H9 (cell line): Measurements from ENCODE around the gene PARVB. TPM values are rescaled to one million over a fixed set of nuclear protein-coding genes. Genes with fewer than 3 reads are reported as not detected.

Experiments
- DNase-seq: peaks from one replicate; pipeline ENCODE4 v3.0.0-alpha.2; 2017
- H2AFZ ChIP-seq: one replicate; pipeline ENCODE4 v1.6.1; 2013; ENCODE audit warnings: mild to moderate bottlenecking, low read length, control low read depth, moderate library complexity
- H2AK5ac ChIP-seq: 2 replicates; pipeline ENCODE4 v1.6.1; 2013; ENCODE audit warnings: low read length, control low read depth, mixed read lengths; ENCODE audit not compliant: insufficient read length
- H2BK120ac ChIP-seq: one replicate; pipeline ENCODE4 v1.6.1; 2013; ENCODE audit warnings: low read depth, mild to moderate bottlenecking, low read length, control low read depth, inconsistent platforms; ENCODE audit not compliant: poor library complexity, severe bottlenecking
- H2BK12ac ChIP-seq: 2 replicates; pipeline ENCODE4 v1.6.1; 2013; ENCODE audit warnings: low read length, control low read depth, mixed read lengths, low read depth; ENCODE audit not compliant: insufficient read length
- H2BK15ac ChIP-seq: 2 replicates; pipeline ENCODE4 v1.6.1; 2013; ENCODE audit warnings: low read depth, low read length, control low read depth
- H2BK20ac ChIP-seq: one replicate; pipeline ENCODE4 v1.6.1; 2013; ENCODE audit warnings: low read depth, mild to moderate bottlenecking, low read length, control low read depth, inconsistent platforms; ENCODE audit not compliant: poor library complexity, severe bottlenecking
- H2BK5ac ChIP-seq: 2 replicates; pipeline ENCODE4 v1.6.1; 2013; ENCODE audit warnings: low read length, control low read depth, mixed read lengths; ENCODE audit not compliant: insufficient read length
- H3K14ac ChIP-seq: 2 replicates; pipeline ENCODE4 v1.6.1; 2013; ENCODE audit warnings: low read length, control low read depth; ENCODE audit not compliant: insufficient read depth
- H3K18ac ChIP-seq: 2 replicates; pipeline ENCODE4 v1.6.1; 2013; ENCODE audit warnings: low read depth, mild to moderate bottlenecking, mixed read lengths, low read length, control low read depth; ENCODE audit not compliant: insufficient read length
- H3K23ac ChIP-seq: 2 replicates; pipeline ENCODE4 v1.6.1; 2013; ENCODE audit warnings: low read length, control low read depth, mixed read lengths, low read depth; ENCODE audit not compliant: insufficient read length
- H3K23me2 ChIP-seq: 2 replicates; pipeline ENCODE4 v1.6.1; 2013; ENCODE audit warnings: low read depth, mild to moderate bottlenecking, mixed read lengths, low read length, control low read depth; ENCODE audit not compliant: insufficient read length, poor library complexity, severe bottlenecking
- H3K27ac ChIP-seq: 2 replicates; pipeline ENCODE4 v1.5.1; 2013; ENCODE audit warnings: low read length, control low read depth, mixed read lengths, low read depth; ENCODE audit not compliant: insufficient read length
- H3K27me3 ChIP-seq: 2 replicates; pipeline ENCODE4 v1.6.1; 2013; ENCODE audit warnings: low read length, control low read depth, inconsistent platforms; ENCODE audit not compliant: insufficient read depth
- H3K4ac ChIP-seq: 2 replicates; pipeline ENCODE4 v1.6.1; 2013; ENCODE audit warnings: low read depth, mild to moderate bottlenecking, control low read depth, inconsistent platforms, low read length, moderate library complexity
- H3K4me1 ChIP-seq: 2 replicates; pipeline ENCODE4 v1.6.1; 2013; ENCODE audit warnings: low read length, control low read depth, inconsistent platforms; ENCODE audit not compliant: insufficient read depth
- H3K4me2 ChIP-seq: 2 replicates; pipeline ENCODE4 v1.6.1; 2013; ENCODE audit warnings: low read length, control low read depth, mixed read lengths; ENCODE audit not compliant: insufficient read length, insufficient read depth
- H3K56ac ChIP-seq: 2 replicates; pipeline ENCODE4 v1.6.1; 2013; ENCODE audit warnings: low read depth, mild to moderate bottlenecking, mixed read lengths, low read length, control low read depth; ENCODE audit not compliant: insufficient read length
- H3K79me1 ChIP-seq: 2 replicates; pipeline ENCODE4 v1.6.1; 2013; ENCODE audit warnings: low read depth, mild to moderate bottlenecking, moderate library complexity, low read length, control low read depth, inconsistent platforms; ENCODE audit not compliant: insufficient read depth, poor library complexity, severe bottlenecking
- H3K79me2 ChIP-seq: 2 replicates; pipeline ENCODE4 v1.6.1; 2013; ENCODE audit warnings: low read length, control low read depth, inconsistent platforms; ENCODE audit not compliant: insufficient read depth
- H3K9ac ChIP-seq: 2 replicates; pipeline ENCODE4 v1.6.1; 2013; ENCODE audit warnings: low read length, control low read depth, mixed read lengths; ENCODE audit not compliant: insufficient read length; ENCODE audit errors: extremely low read depth
- H3K9me3 ChIP-seq: one replicate; pipeline ENCODE4 v1.6.1; 2013; ENCODE audit warnings: low read depth, low read length, inconsistent platforms; ENCODE audit not compliant: control insufficient read depth
- H3T11ph ChIP-seq: one replicate; pipeline ENCODE4 v1.6.1; 2013; ENCODE audit warnings: mild to moderate bottlenecking, low read length, control low read depth, inconsistent platforms
- H4K20me1 ChIP-seq: one replicate; pipeline ENCODE4 v1.6.1; 2013; ENCODE audit not compliant: control insufficient read depth, insufficient read length, insufficient read depth
- H4K5ac ChIP-seq: 2 replicates; pipeline ENCODE4 v1.6.1; 2013; ENCODE audit warnings: low read depth, mild to moderate bottlenecking, mixed read lengths, low read length, control low read depth; ENCODE audit not compliant: insufficient read length
- H4K8ac ChIP-seq: replicated peaks from 2 replicates; pipeline ENCODE4 v1.6.1; 2013; ENCODE audit warnings: low read length, control low read depth, mixed read lengths, low read depth; ENCODE audit not compliant: insufficient read length
- H4K91ac ChIP-seq: 2 replicates; pipeline ENCODE4 v1.6.1; 2013; ENCODE audit warnings: low read depth, mild to moderate bottlenecking, moderate library complexity, mixed read lengths, low read length, control low read depth; ENCODE audit not compliant: insufficient read length
- H3K27ac Mint-ChIP-seq, 3 experiments: 2 replicates in 2 of 3; 3 replicates in 1 of 3; pipeline ENCODE4 v1.8.0; 2020 to 2021; ENCODE audit warnings: mixed read lengths in 3 of 3, mild to moderate bottlenecking in 1 of 3, moderate library complexity in 1 of 3
- H3K27me3 Mint-ChIP-seq: 2 replicates; pipeline ENCODE4 v1.8.0; 2021; ENCODE audit warnings: low read depth, mild to moderate bottlenecking, moderate library complexity, mixed read lengths
- H3K36me3 Mint-ChIP-seq, 3 experiments: 2 replicates in 2 of 3; 3 replicates in 1 of 3; pipeline ENCODE4 v1.8.0; 2020 to 2021; ENCODE audit warnings: low read depth in 3 of 3, mixed read lengths in 3 of 3; ENCODE audit not compliant: insufficient read depth in 1 of 3
- H3K4me1 Mint-ChIP-seq, 2 experiments: 2 replicates each; pipeline ENCODE4 v1.8.0; 2020; ENCODE audit warnings: mixed read lengths in 2 of 2
- H3K4me3 Mint-ChIP-seq, 2 experiments: 2 replicates in 1 of 2; 3 replicates in 1 of 2; pipeline ENCODE4 v1.8.0; 2020 to 2021; ENCODE audit warnings: mild to moderate bottlenecking in 2 of 2, mixed read lengths in 2 of 2, moderate library complexity in 1 of 2
- H3K9me3 Mint-ChIP-seq, 2 experiments: 2 replicates in 1 of 2; 3 replicates in 1 of 2; pipeline ENCODE4 v1.8.0; 2020; ENCODE audit warnings: mild to moderate bottlenecking in 2 of 2, mixed read lengths in 2 of 2, moderate library complexity in 1 of 2
- WGBS: extraction: QIAGEN DNeasy Blood & Tissue Kit; methylation state at CpG from one replicate; pipeline ENCODE4 v1.1.7; 2013; ENCODE audit warnings: missing lambda C conversion rate, low lambda C conversion rate, mixed read lengths; ENCODE audit not compliant: insufficient read length; ENCODE audit errors: extremely low coverage; 5-methylcytosine and 5-hydroxymethylcytosine counted together
- total RNA-seq: library from RNA; stranded (reverse); gene quantifications from 2 replicates; pipeline ENCODE4 v1.2.1, GENCODE V29; 2021
- TF ChIP-seq, protein P1 (sequence below): fragments of 200-600 bp; sonication (generic); conservative IDR thresholded peaks from 3 replicates; pipeline ENCODE4 v1.8.0; 2021; ENCODE audit warnings: antibody characterized with exemption, mild to moderate bottlenecking

PARVB gene
- total RNA-seq, 1 experiment from 2014 or later, result 15.6 TPM

DNA sequence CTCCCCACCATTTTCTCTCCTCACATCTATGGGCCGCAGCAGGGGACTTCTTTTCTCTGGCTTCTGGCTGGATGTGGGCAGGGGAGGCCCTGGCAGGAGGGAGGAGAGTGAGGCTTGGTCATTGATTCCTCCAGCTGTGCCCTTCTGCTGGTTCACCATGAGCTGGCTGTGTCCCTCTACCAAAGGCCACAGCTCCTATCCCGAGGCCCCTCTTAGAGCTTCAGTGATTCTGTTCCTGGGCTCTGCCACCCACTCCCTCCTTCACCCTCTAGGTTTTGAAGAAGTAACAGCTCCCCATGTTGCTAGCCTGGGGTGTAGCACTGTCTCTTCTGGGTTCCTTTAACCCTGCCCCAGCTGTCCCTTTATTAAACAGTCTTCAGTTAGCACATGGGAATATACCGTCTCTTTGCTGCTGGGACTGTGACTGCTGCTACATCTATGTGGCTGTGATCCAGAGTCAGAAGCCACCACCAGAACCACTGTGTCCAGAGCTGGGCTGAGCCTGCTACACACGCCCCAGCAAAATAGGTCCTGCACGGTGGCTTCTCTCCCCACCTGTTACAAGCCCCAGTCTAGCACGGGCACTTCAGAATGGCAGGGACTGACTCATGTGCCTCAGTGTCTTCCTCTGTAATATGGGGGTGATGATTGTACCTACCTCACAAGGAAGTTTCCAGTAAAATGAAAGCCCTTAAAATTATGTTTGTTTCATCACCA, 156.0 kb downstream of the PARVB start:
- no peak overlapping the region for H2BK20ac ChIP-seq
- no peak for DNase-seq
- no peak overlapping the region for H4K5ac ChIP-seq
- no peak overlapping the region for H2AFZ ChIP-seq
- H3K27me3 ChIP-seq, result no peaks in the 10 kb centered on the region
- H3K27ac Mint-ChIP-seq, result no peak overlapping the region; a peak in 1 of 7 replicates
- H3K4me1 ChIP-seq, result no peaks in the 10 kb centered on the region
- no peaks in the 10 kb centered on the region for H4K20me1 ChIP-seq
- H3K4me1 Mint-ChIP-seq, result peaks cover 14 to 23% of the 10 kb centered on the region in 2 experiments
- H3K4me2 ChIP-seq, result no peak overlapping the region
- no peak overlapping the region for H3K4me3 Mint-ChIP-seq
- no peaks in the 10 kb centered on the region for H3K9me3 ChIP-seq
- no peak overlapping the region for H3T11ph ChIP-seq
- no peaks in the 10 kb centered on the region for H3K36me3 Mint-ChIP-seq
- no peaks in the 10 kb centered on the region for H3K23me2 ChIP-seq
- no peak overlapping the region for H4K8ac ChIP-seq
- H2BK5ac ChIP-seq, result no peak overlapping the region
- no peak overlapping the region for H3K23ac ChIP-seq
- H2BK12ac ChIP-seq, result no peak overlapping the region
- H3K79me1 ChIP-seq, result no peaks in the 10 kb centered on the region
- WGBS, result no CpG with 5 or more reads among the region's 6 CpGs
- H3K79me2 ChIP-seq, result no peaks in the 10 kb centered on the region
- no peak overlapping the region for H3K14ac ChIP-seq
- H2AK5ac ChIP-seq, result no peak overlapping the region
- H3K56ac ChIP-seq, result no peak overlapping the region
- no peak overlapping the region for H4K91ac ChIP-seq
- H3K9ac ChIP-seq, result no peak overlapping the region
- H3K27me3 Mint-ChIP-seq, result peaks cover 2% of the 10 kb centered on the region; the same call in 1 of the 2 replicates
- TF ChIP-seq, protein P1, sequence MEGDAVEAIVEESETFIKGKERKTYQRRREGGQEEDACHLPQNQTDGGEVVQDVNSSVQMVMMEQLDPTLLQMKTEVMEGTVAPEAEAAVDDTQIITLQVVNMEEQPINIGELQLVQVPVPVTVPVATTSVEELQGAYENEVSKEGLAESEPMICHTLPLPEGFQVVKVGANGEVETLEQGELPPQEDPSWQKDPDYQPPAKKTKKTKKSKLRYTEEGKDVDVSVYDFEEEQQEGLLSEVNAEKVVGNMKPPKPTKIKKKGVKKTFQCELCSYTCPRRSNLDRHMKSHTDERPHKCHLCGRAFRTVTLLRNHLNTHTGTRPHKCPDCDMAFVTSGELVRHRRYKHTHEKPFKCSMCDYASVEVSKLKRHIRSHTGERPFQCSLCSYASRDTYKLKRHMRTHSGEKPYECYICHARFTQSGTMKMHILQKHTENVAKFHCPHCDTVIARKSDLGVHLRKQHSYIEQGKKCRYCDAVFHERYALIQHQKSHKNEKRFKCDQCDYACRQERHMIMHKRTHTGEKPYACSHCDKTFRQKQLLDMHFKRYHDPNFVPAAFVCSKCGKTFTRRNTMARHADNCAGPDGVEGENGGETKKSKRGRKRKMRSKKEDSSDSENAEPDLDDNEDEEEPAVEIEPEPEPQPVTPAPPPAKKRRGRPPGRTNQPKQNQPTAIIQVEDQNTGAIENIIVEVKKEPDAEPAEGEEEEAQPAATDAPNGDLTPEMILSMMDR, result no peak
- H3K9me3 Mint-ChIP-seq, result no peaks in the 10 kb centered on the region
- H3K27ac ChIP-seq, result no peak overlapping the region
- H2BK15ac ChIP-seq, result no peak overlapping the region
- H3K4ac ChIP-seq, result no peak overlapping the region
- H3K18ac ChIP-seq, result no peak overlapping the region
- no peak overlapping the region for H2BK120ac ChIP-seq
